ENCODE results near the gene HSD17B3. TPM values are rescaled to one million over a fixed set of nuclear protein-coding genes. Genes with fewer than 3 reads are reported as not detected.

Gene HSD17B3
- total RNA-seq, 1 donor from 2014 or later, result not detected

DNA sequence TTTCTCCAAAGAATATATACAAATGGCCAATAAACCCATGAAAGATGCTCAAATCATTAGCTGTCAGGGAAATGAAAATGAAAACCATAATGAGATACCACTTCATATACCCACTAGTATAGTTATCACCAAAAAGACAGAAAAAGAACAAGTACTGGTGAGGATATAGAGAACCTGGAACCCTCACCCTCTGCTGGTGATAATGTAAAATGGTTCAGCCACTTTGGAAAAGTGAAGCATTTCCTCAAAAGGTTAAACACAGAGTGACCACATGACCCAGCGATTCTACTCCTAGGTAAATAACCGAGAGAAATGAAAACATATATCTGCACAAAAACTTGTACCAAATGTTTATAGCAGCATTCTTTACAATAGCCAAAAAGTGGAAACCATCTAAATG lies 72.0 kb downstream of the HSD17B3 start:
- intact Hi-C loops (cut with DNase I), result loop anchor here (10.0 kb wide), 1 partner anchor 85 kb away; no protein-coding TSS in a partner anchor
- Histone ChIP-seq H3K4me1 (no peaks in the 10 kb centered on the region), H3K36me3 (no peaks in the 10 kb centered on the region), H3K4me3 (no peak overlapping the region), H3K27me3 (no peaks in the 10 kb centered on the region), H3K27ac (no peak overlapping the region), H3K9me3 (no peaks in the 10 kb centered on the region)
- DNase-seq (ENCODE audit: extremely low spot score in 2 of 2), result no peak
- no peak for TF ChIP-seq POLR2AphosphoS5 (IDR thresholded peaks at IDR 0.05; ENCODE audit: insufficient read depth in 1 of 2, low read depth in 1 of 2)
- TF ChIP-seq CTCF (IDR thresholded peaks at IDR 0.05), result no peak
- no peak for TF ChIP-seq POLR2A (IDR thresholded peaks at IDR 0.05)

DNA sequence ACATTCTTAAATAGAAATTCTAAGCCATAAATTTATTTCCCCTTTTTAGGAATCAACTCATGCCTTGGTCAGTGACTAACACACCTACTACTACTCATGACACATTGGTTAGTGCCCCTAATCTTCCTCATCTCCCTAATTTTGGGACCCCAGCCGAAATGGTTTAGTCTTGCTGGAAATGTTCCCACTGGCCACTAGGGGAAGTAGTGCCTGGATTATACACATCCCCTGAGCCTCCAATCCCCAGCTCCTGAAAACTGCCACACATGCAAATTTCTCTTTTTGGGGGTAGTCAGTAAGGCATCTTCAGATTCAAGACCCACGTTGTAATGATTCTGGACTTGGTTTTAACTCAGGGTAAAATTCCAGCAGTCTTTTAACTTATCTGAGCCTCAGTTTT lies 79.8 kb downstream of the HSD17B3 start:
- intact Hi-C loops (cut with DNase I), result no loop called here
- Histone ChIP-seq H3K36me3 (no peaks in the 10 kb centered on the region), H3K4me3 (no peak overlapping the region), H3K9me3 (no peaks in the 10 kb centered on the region), H3K27me3 (no peaks in the 10 kb centered on the region), H3K27ac (no peak overlapping the region), H3K4me1 (peaks cover 15% of the 10 kb centered on the region)
- no peak for DNase-seq (ENCODE audit: extremely low spot score in 2 of 2)
- TF ChIP-seq POLR2A (IDR thresholded peaks at IDR 0.05) (no peak), CTCF (IDR thresholded peaks at IDR 0.05) (no peak), POLR2AphosphoS5 (IDR thresholded peaks at IDR 0.05; ENCODE audit: insufficient read depth in 1 of 2, low read depth in 1 of 2) (no peak)

GRCh38 chr9:96219900-96220257 lies 82.1 kb downstream of the HSD17B3 start:
- no peak overlapping the region for H3K4me3 ChIP-seq
- no peak overlapping the region for H3K27ac ChIP-seq
- intact Hi-C loops (cut with DNase I), result loop anchor here (5.0 to 10.0 kb wide), 2 partner anchors 488 to 705 kb away; partner anchors contain the start of gene PTCH1

DNA sequence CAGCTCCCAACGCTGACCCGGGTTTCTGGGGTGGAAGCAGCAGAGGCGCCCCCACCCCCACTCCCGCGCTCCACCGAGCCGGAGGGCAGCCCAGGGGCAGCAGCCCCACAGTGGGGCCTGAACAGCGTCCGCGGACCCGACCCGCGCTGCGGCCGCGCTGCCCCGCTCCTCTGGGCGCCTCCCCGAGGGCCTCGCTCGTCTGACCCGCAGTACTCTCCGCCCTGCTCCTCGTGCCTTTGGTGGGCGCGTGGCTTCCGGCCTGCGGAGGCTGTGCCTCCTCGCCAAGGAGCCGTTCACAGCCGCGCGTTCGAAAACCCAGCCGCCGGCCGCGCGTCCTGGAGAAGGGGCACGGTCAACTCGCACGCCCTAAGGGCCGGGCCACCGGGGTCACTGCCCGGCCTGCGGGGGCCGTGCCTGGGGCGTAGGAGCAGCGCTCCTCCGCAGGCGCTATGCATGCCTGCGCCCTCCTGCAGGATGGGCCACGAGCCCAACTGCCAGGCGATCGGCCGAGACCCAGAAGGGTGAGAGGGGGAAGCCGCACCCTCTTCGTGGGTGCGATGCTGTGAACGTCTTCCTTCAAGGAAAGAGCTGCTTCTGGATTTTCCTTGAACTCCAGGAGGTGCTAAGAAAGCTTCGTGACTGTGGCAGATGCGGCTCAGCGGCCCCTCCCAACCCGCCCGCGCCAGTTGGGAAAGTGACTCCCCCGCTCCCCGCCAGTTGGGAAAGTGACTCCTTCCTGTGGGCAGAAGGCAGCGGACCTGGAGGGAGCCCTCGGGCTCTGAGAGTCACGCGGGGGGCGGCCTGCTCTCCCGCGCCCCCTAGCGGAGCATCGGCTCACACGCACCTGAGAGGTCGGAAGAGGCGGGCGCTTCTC lies 82.7 kb downstream of the HSD17B3 start:
- Histone ChIP-seq H3K36me3 (no peaks in the 10 kb centered on the region), H3K4me3 (peak overlapping the region; percentile 20 to 28), H3K27ac (peak overlapping the region; percentile 62), H3K9me3 (no peaks in the 10 kb centered on the region), H3K27me3 (no peaks in the 10 kb centered on the region), H3K4me1 (peaks cover 15% of the 10 kb centered on the region)
- DNase-seq (ENCODE audit: extremely low spot score in 2 of 2), result peak in 1 of 2 donors; percentile 79
- intact Hi-C loops (cut with DNase I), result loop anchor here (5.0 to 10.0 kb wide), 2 partner anchors 487 to 704 kb away; partner anchors contain the start of gene PTCH1
- TF ChIP-seq POLR2AphosphoS5 (IDR thresholded peaks at IDR 0.05; ENCODE audit: insufficient read depth in 1 of 2, low read depth in 1 of 2) (peak in 1 of 2 donors; percentile 18), POLR2A (IDR thresholded peaks at IDR 0.05) (no peak), CTCF (IDR thresholded peaks at IDR 0.05) (peak in 2 of 3 experiments; percentile 45 to 59)

More at GRCh38 chr9:96219900-96220257, 82.1 kb downstream of the HSD17B3 start:
- Histone ChIP-seq H3K27me3 (no peaks in the 10 kb centered on the region), H3K9me3 (no peaks in the 10 kb centered on the region), H3K4me1 (peaks cover 15% of the 10 kb centered on the region), H3K36me3 (no peaks in the 10 kb centered on the region)
- TF ChIP-seq POLR2AphosphoS5 (IDR thresholded peaks at IDR 0.05; ENCODE audit: insufficient read depth in 1 of 2, low read depth in 1 of 2) (no peak), POLR2A (IDR thresholded peaks at IDR 0.05) (no peak), CTCF (IDR thresholded peaks at IDR 0.05) (peak in 1 of 3 experiments; percentile 15)
- no peak for DNase-seq (ENCODE audit: extremely low spot score in 2 of 2)

All from vagina (tissue), 2 donors.